HPDE6-E6E7 (cell line): ENCODE results near the gene PTAFR.
"Not testable (repeated sequence)": the region's sequence is repeated elsewhere in the genome, so short reads cannot be mapped to it uniquely, and the experiment has no call there.

Source experiments
- DNase-seq: peaks from one replicate; pipeline ENCODE4 v3.0.0; 2011; ENCODE audit warnings: missing footprints; ENCODE audit errors: extremely low spot score

PTAFR gene

DNA sequence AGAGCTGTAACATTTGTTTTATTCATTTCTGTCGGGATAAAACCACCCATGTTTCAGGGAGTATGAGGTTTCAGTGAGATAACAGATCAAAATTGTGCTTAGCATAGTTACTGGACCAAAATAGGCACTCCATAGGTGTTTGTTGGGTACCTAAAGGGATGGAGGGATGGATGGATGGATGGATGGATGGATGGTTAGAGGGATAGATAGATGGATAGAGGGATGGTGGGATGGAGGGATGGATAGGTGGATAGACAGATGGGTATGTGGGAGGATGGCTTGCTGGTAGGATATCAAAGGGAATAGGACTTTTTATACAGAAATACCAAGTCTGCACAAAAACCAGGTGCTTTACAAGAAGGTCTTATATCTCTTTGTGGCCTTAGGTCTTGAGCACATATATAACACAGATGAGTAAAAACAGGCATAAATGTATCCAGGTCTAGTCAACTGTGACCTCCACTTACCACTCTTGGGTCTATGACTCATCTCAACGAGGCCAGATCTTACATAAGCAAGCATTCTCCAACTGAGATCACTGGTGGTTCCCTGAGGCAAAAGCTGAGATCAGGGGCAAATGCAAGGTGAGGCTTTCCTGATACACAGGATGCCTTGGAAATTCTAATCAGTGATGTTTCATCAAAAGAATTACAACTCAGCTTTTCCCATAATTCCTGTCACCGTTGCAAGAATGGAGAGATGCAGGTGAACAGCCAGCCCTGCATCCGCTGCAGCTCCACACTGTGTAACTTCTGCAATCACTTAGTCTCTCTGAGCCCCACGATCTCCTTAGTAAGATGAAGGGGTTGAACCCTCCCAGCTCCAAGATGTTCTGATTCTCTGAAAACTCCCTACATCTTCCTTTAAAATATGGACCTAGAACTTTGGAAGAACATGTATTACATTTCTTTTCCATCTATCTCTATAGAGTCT is 32.0 kb downstream of the PTAFR start:
- DNase-seq = peak; percentile 73

DNA sequence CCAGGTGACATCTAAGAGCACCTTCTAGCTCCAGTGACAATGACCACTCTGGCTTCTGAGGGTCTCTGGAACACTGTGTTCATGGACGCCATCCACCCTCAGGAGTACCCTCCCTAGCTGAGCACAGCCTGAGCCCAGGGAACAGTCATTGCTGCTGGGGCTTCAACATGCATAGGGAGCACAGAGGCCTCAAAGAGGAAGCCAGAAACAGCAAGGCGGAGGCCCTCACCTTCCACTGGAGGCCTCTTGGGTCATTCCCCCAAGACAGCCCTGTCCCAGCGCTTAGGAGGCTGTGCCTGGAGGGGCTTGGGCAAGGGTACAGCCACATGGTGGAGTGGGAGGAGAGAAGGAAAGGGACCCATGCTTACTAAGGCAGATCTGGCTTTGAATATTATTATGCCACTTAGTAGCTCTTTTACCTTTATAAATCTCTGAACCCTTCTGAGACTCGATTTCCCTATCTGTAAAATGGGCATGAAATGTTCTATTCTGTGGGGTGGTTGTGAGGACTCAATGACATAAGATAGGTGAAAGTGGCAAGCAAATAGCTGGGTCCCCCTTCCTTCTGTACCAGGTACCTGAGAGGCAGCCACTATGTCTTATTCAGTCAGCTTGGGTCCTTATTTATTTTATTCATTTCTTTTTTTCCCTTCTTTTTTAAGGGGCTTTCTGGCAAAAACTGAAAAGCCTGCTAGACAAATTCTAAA is 32.8 kb downstream of the PTAFR start:
- no peak for DNase-seq

DNA sequence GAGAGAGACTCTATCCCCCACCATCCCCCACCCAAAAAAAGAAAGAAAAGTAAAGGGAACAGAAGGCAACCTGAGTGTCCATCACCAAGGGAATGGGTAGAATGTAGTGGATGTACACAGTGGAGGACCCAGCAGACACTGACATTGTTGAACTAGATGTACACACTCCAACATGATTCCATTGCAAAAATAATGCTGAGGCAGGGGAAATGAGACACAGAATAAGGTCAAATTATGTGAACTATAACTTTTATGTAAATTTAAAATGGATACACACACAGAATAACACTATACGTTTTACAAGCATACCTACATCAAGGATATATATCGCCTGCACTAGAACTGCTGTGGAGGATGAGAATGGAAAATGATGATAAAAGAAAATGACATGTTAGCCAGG is 34.8 kb downstream of the PTAFR start:
- no peak for DNase-seq

DNA sequence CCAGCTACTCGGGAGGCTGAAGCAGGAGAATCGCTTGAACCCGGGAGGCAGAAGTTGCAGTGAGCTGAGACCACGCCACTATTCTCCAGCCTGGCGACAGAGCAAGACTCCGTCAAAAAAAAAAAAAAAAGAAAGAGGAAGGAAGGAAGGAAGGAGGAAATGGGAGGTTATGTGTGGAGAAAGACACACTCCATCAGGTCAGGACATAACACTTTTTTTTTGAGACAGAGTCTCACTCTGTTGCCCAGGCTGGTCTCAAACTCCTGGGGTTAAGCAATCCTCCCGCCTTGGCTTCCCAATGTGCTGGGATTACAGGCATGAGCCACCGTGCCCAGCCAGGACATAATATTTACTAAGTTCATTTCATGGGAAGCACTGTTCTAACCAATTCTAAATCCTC is 36.6 kb downstream of the PTAFR start:
- DNase-seq = not testable (repeated sequence)

DNA sequence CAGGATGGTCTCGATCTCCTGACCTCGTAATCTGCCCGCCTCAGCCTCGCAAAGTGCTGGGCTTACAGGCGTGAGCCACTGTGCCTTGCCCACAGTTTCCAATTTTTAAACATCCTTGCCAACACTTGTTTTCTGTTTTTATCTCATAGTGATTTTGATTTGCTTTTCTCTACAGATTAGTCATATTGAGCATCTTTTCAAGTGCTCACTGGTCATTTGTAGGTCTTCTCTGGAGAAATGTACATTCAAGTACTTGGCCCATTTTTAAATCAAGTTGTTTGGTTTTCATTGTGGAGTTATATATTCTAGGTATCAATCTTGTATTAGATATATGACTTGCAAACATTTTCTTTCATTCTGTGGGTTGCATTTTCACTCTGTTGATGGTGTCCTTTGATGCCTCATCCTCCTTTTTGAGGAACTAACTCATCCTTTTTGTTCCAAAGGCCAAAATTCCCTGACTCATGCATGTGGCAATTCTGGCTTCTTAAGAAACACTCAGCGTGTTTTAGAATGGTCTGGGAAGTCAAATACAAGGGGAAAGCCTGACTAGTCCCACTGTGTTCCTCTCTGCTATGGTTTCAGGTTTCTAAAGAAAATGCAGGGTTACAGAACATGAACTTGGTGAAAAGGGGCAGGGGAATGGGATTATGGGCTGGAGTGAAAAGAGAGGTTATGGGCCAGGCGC is 37.3 kb downstream of the PTAFR start:
- no peak for DNase-seq

DNA sequence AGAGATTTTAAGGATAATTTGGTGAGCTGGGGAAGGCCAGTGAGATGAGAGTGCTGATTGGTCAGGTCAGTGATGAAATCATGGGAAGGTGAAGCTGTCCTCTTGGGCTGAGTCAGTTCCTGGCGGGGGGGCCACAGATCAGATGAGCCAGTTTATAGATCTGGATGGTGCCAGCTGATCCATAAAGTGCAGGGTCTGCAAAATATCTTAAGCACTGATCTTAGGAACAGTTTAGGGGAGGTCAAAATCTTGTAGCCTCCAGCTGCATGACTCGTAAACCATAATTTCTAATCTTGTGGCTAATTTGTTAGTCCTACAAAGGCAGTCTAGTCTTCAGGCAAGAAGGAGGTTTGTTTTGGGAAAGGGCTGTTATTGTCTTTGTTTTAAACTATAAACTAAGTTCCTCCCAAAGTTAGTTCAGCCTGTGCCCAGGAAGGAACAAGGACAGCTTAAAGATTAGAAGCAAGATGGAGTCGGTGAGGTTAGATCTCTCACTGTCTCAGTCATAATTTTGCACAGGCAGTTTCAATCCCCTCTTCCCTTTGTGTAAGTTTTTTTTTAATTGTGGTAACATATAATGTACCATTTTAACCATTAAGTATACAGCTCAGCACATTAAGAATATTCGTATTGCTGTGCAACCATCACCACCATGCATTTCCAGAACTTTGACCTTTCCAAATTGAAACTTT is 39.4 kb downstream of the PTAFR start:
- DNase-seq = no peak

DNA sequence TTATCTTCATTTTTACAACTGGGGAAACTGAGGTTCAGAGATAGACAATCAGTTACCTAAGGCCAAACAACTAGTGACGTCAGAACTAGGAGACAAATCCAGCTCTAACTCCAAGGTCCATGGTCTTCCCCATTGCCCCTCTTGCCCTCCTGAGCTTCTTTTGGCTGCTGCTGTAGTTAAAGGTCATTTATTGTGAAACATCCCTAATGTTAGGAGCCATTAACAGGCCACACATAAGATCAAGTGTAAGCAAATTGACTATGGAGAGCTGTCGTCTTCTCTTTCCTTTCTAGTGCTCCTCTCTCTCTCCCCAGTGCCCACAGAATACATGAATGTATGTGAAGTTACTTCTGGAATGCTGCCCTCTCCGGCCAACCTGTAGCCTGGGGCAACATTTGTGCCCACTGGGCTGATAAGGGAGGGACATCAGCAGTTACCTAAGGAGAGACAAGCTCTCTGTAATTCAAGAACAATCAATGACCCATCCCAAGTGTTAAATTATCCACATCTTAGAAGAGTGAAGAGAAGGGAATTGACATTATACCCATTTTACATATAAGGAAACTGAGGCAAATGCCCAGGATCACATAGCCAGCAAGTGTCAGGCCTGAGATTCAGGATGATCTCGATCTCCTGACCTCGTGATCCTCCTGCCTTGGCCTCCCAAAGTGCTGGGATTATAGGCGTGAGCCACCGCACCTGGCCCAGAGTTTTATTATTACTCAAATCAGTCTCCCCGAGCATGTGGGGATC is 40.1 kb downstream of the PTAFR start:
- no peak for DNase-seq

DNA sequence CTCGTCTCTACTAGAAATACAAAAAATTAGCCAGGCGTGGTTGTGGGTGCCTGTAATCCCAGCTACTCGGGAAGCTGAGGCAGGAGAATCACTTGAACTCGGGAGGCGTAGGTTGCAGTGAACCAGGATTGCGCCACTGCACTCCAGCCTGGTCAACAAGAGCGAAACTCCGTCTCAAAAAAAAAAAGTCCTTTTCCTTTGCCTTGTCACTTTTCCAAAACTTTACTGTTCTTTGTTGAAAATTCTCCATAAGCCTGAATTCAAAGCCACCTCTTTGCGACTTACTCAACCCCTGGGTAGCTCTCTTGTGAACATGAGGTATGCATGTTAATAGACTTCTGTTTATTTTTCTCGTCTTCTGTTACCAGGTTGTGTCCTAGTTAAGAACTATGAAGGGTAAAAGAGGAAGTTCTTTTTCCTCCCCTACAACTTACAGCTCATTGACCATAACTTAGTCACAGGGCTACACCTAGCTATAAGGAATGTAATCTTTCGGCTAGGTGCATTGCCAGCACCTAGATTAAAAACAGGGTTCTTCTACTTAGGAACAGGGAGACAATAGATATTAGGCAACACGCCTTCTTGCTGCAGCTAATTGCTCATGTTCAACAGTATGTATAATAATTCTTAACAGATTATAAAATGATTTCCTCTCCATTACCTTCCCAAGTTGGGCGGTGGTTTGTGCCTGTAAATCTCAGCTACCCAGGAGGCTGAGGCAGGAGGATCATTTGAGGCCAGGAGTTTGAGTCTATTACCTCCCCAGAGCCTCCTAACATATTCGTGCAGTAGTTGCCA is 40.9 kb downstream of the PTAFR start:
- DNase-seq = peak; percentile 84

DNA sequence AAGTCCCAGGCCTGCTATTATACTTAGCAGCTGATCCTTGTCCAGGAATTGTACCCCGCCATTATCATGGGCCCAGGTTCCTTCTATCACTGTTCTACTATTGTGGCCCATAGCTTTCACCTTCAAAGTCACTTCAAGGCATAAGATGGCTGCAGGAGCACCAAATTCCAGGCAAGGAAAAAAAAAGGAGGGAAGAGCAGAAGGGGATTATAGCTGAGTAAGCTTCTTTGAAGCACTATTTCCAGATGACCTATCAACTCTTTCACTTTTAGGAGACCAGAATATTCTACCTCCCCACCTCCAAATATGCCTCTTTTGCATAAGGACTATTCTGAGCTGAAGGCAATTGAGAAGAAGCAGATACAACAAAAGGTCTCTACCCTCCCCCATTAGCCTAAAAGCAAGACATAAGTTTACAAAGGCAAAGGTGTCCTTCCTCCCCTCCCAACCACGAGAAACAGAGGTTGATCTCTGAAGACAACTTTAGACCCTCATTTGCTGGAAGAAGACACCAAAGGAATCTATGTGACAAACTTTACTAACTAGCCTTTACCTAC is 41.8 kb downstream of the PTAFR start:
- DNase-seq = no peak

DNA sequence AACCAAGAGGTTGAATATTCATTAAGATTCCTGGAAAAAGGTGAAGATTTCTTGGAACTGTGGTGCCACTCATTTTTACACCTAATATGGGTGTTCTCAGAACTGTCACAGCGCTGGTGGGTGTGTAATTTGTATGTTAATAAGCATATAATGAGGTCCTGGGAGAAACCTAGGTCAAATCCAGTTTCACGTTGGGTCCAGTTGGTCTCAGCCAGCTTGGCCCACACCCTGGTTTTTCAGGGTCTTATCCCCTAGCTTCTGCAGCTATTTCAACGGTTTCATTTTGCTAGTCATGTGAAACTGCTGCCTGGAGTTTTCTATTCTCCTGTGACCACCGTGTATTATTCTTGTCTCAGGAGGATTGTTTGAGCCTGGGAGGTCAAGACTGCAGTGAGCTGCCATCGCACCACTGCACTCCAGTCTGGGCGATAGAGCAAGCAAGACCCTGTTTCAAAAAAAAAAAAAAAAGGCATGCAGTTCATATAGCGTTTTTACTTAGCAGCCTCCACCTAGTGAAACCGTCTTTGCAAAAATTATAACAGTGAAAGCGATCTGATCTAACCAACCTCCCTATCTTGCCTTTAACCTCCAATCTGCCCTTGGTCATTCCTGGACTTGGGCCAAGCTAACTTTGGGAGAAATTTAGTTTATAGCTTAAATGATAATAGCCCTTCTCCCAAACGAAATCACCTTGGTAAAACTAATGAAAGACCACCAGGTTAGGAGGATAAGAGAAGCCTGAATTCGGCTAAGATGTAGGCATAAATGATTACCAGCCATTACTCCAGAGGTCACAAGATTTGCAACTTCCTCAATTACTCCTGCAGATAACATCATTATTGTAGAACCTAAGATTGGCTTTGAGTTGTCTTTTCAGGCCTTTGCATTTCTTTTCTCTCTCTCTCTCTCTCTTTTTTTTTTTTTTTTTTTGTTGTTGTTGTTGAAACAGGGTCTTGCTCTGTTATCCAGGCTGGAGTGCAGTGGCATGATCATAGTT is 44.0 kb downstream of the PTAFR start:
- DNase-seq = no peak

DNA sequence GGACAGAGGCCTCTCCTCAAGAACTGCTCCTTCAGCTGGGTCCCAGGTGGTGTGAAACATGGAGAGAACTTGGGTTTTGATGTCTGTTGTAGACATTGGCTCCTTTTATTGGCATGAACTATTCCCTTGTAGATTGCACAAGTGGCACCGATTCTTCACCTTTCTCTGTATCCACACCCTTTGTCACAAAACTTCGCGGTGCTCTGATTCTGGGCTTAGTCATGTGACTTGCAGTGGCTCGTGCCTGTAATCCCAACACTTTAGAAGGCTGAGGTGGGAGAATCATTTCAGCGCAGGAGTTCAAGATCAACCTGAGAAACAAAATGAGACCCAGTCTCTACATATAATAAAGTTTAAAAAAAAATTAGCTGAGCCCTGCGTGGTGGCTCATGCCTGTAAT is 45.6 kb downstream of the PTAFR start:
- no peak for DNase-seq

DNA sequence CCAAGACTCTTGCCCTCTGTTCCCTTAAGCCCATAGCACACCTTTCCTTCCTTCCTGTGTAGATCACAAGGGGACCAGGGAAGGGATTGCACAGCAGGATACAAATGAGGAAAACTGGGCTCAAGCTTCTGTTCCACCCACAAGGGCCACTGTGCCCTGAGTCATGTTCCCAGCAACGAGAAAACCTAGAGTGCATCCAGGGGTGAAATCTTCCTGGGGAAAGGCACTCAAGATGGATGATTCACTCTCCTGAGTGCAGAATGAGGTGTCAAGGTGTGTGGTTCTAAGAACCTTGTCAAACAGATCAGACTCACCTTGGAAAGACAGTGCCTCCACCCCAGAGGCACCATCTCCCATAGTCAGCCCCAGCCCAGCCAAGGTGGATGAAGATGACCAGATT is 47.3 kb downstream of the PTAFR start:
- peak; percentile 95 for DNase-seq

DNA sequence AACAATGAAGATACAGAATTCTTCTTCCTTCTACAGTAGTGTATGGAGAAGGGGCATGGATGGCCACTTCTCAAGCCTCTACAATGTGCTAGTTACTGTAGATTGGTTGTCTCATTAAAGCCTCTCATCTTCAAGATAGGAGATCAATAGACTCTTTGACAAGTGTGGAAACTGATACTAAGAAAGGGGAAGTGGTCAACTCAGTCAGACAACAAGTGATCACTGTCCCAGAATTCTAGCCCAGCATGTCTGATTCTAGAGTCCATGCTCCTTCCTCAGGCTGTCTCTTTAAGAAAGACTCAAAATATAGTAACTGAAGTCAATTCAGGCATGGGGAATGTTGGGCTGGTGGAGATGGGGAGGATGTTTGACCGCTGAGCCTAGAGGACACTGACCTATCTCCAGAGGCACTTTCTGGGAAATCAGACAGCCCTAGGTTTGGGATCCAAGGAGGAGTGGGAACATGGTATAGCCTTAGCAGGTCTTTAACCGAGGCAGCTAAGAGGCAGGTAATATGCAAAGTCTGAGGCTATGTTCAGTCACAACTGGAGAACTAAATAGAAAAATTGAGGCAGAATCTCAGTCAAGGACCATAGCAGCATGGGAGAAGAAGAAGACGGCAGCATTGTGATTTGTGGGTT is 48.8 kb downstream of the PTAFR start:
- DNase-seq = no peak

DNA sequence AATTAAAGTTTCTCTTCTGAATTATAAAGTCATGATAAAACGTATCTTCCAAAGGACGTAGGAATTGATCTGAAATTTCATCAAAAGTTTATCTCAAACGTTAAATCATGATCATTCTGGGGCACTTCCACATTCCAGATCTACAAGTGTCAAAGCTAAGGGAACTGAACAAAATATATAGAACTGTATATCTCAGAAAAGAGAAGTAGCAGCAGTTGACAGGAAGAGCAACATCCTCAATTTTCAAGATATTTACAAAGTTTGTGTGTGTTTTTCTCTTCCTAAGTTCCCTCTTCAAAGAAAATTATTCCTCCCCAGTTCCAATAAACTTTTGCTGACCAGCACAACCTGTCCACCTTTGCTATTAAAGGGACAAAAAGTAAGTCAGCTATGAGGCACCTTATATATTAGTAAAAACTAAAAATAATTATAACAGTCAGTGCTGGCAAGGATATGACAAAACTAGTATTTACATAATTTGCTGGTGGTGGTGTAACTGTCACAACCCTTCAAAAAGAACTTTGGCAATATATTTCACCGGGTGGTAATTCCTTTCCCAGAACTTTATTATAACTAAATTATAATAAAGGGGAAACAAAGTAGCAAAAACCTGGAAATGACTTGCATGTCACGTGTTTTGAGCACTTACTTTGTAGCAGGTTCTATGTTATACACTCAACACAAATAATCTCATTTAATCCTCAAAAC is 49.6 kb downstream of the PTAFR start:
- DNase-seq = no peak

DNA sequence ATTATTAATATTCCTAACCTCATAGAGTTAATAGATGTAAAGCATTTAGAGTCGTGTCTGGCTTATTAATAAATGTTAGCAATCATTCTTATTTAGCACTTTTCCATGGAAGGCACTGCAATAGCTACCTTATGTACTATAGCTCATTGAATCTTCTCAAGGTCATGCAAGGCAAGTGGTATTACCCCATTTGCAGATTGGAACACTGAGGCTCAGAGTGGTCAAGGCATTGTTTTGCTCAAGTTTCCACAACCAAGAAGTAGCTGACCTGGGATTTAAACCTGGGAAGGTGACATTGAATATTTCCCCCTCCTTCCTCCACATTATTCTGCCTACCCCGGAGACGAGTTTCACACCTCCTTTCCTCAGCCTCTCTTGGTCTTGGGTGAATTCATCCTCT is 50.3 kb downstream of the PTAFR start:
- DNase-seq = no peak

DNA sequence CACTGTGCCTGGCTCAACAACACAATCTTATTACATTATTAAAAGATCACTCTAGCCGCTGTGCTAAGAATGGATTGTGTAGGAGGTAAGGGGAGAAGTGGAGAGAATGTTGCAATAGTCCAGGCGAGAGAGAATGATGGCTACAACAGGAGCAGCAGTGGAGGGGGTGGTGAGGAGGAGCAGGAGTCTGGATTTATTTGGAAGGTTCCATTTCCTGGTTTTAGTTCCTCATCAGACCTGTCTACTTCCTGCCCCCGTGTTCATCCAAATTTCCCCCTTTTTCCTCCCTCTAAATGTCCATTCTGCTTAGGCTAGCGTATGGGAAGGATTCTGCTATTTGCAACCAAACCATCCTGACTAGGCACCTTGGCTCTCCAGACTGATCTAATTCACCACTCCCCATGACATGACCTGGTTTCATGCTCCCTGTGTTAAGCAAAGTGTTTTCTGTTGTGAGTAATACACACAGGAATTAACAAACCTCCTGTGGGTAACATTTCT is 53.0 kb downstream of the PTAFR start:
- no peak for DNase-seq

DNA sequence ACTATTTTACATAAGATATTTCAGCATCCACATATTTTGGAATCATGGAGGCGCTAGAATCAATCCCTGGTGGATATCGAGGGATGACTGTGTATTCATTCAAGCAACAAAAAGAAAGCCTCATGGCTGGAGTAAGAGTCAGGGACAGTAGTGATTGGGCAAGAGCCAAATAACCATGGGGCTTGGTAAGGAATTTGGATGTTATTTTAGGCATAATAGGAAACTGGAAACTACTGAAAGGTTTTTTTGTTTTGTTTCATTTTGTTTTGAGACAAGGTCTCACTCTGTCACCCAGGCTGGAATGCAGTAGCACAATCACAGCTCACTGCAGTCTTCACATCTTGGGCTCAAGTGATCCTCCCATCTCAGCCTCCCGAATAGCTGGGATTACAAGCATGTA is 54.3 kb downstream of the PTAFR start:
- DNase-seq = no peak
